Ovary (tissue), 3 donors: ENCODE measurements around the gene MYEF2.

Source experiments
- EP300 ChIP-seq: sonication (generic); formaldehyde crosslinking; IDR thresholded peaks from one replicate; pipeline ENCODE4 v1.6.1; 2017; ENCODE audit warnings: antibody characterized with exemption
- POLR2A ChIP-seq: fragments of 450-650 bp; IDR thresholded peaks from one replicate; pipeline ENCODE4 v1.6.1; 2017; ENCODE audit warnings: antibody characterized with exemption, mild to moderate bottlenecking, moderate library complexity
- TF ChIP-seq, protein P1 (sequence below), 3 donors: fragments of 450-650 bp in 2 of 3; fragments of 200-600 bp in 1 of 3; IDR thresholded peaks; one replicate each; pipeline versions ENCODE4 v1.5.1 to v1.8.0; 2016 to 2022; ENCODE audit warnings: antibody characterized with exemption in 3 of 3, mild to moderate bottlenecking in 1 of 3
- donor health status: DM: no; HTN: no; CAD: no.

DNA sequence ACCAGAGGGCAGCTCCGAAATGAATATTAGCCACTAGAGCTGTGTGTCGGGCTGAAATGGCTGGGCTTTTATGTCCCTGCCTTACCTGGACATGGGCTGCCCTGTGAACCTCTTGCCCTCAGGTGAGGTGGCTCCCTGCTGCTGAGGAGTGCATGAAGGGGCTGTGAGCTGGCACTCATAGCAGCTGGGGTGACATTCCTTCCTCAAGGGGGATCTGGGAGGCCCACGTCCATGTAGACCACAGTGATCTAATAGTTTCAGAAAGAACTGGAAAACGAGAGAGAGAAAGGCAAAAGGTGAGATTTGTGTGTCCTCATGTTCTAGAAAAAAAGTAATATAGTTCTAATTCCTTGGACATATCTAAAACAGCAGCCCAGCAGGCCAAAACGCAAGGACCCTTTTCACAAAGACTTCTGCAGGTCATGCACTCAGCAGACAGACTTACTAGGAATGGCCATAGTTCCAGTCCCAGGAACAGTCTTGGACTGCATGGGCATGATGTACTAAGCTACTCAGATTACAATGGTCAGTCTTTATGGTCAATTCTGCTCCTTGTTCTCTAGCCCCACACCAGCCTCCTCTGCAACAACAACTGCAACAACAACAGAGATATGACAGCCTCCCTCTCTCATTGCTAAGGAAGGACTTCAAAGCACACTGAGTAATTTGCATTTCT is 68.1 kb downstream of the MYEF2 start:
- TF ChIP-seq POLR2A (no peak), EP300 (no peak)
- TF ChIP-seq, protein P1, sequence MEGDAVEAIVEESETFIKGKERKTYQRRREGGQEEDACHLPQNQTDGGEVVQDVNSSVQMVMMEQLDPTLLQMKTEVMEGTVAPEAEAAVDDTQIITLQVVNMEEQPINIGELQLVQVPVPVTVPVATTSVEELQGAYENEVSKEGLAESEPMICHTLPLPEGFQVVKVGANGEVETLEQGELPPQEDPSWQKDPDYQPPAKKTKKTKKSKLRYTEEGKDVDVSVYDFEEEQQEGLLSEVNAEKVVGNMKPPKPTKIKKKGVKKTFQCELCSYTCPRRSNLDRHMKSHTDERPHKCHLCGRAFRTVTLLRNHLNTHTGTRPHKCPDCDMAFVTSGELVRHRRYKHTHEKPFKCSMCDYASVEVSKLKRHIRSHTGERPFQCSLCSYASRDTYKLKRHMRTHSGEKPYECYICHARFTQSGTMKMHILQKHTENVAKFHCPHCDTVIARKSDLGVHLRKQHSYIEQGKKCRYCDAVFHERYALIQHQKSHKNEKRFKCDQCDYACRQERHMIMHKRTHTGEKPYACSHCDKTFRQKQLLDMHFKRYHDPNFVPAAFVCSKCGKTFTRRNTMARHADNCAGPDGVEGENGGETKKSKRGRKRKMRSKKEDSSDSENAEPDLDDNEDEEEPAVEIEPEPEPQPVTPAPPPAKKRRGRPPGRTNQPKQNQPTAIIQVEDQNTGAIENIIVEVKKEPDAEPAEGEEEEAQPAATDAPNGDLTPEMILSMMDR (IDR thresholded peaks at IDR 0.05), result no peak
